GM19035 (cell line): Measurements from ENCODE around the gene GASK1A.
"Not testable (repeated sequence)": the region's sequence is repeated elsewhere in the genome, so short reads cannot be mapped to it uniquely, and the experiment has no call there.

Experiments
- ATAC-seq: cut with Tn5 transposase; IDR thresholded peaks from one replicate; pipeline ENCODE4 v1.9.1; 2021; ENCODE audit not compliant: unreplicated experiment

Gene GASK1A

DNA sequence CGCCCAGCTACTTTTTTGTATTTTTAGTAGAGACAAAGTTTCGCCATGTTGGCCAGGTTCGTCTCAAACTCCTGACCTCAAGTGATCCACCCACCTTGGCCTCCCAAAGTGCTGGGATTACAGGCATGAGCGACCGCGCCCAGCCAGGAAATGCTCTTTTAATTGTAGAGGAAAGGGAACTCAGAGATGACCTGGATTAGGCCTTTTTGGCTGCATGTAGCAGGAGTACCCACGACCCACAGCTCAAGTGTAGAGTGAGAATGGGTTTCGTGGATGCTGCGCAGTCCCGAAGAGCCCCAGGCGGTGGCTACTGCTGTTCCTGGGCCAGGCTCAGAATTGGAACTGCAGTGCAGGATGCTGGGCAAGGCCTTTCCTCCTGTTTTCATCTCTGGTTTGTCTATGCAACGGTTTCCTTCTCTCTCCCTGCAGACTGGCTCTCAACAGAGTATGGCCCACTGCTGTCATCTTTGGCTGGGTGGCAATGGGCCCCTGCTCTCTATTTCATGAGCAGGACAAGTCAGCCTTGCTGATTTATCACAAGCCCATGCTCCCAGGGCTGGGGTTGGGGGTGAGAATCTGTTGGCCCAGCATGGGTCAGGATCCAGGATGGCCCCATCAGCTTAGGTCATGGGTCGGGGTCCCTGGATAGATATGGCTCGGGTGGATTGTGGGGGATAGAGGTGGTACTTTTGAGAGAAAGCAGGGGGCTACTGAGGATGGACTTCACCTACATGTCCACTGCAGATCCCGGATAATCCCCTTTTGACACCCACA is 51.2 kb downstream of the GASK1A start:
- no peak for ATAC-seq

- ATAC-seq, result no peak
These were observed 52.4 kb downstream of the GASK1A start for GRCh38 chr3:43031485-43031884.

GRCh38 chr3:43031889-43032545 is 52.9 kb downstream of the GASK1A start:
- ATAC-seq, result no peak

- no peak for ATAC-seq
These were observed 53.8 kb downstream of the GASK1A start for GRCh38 chr3:43032646-43033628.

- ATAC-seq, result no peak
These were observed 55.1 kb downstream of the GASK1A start for GRCh38 chr3:43034200-43034599.

DNA sequence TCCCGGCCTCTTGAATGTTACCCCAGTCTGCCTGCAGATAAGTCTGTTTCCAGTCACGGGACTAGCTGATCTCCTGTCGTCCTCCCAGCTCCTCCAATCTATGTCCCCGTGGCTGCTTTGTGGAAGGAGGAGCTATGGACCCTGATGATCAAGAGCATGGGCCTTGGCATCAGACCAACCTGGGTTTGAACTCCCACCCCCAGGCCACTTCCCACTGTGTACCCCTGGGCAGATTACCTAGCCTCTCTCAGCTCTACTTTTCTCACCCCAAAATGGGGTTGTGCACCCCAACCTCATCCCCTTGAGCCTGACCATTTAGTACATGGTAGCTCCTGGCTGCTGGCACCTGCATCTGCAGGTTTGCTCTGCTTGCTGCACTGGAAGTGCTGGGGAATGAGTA is 55.8 kb downstream of the GASK1A start:
- no peak for ATAC-seq

DNA sequence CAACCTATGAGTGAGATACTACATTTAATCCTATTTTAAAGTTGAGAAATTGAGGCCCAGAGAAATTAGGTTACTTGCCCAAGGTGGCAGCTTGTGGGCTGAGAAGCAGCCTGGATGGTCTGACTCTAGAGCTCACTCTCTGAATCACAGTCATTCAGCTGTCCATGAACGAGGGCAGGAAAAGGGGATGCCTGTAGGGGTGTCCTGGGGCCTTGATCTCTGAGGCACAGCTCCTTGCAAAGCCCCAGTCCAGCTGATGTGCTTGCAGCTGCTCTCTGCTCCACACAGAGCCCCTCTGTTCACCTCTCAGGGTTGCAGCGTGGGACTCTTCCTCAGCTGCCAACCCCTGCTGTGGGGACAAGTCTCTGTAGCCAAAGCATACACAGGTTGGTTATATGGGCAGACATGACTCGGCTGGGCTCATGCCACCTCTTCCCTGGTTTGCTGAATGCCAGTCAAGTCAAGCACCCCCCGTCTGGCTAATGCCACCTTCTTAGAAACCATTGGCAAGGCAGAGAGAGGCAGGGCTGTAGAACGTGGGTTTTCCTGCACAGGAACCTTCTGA is 56.8 kb downstream of the GASK1A start:
- no peak for ATAC-seq

- no peak for ATAC-seq
These were observed 57.7 kb downstream of the GASK1A start for GRCh38 chr3:43036621-43037423.

- no peak for ATAC-seq
These were observed 58.9 kb downstream of the GASK1A start for GRCh38 chr3:43038010-43038409.

GRCh38 chr3:43041517-43041916 is 62.4 kb downstream of the GASK1A start:
- no peak for ATAC-seq

GRCh38 chr3:43043071-43043766 is 64.1 kb downstream of the GASK1A start:
- no peak for ATAC-seq

DNA sequence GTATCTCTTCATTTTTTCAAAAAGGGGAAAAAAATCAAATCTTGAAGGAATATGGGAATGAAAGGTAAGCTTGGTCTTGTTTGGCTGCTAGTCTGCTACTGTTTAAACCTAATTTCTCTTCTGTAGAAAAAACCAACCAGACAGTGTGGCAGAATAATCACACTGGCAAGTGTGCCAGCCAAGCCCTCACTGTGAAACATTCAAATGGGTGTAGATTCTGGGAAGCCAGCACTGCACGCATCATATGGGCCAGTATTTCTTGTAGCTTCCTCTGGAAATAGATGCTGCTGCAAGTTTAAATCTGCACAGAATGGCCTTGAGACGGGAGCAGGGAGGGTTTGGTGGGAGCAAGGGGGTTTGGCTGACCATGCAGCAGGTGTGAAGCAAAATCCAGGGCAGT is 64.7 kb downstream of the GASK1A start:
- no peak for ATAC-seq

DNA sequence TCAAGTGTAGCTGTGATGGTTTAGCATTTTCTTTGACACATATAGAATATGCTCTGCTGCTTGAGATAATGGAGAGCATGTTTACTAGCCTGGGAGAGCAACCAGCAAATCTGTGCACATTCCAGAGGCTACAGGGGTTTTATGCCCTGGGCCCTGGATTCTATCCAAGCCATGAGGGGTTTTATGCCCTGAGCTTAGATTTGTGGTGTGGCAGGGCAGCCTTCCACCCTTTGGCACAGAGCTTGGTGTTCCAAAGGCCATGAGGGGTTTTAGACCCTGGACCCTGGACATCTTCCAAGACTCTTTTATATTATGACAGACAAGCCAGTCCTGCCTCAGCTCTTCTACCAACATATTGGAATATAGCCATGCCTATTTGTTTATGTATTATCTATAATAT is 66.0 kb downstream of the GASK1A start:
- ATAC-seq, result not testable (repeated sequence)

- no peak for ATAC-seq
These were observed 67.5 kb downstream of the GASK1A start for GRCh38 chr3:43046583-43046982.

DNA sequence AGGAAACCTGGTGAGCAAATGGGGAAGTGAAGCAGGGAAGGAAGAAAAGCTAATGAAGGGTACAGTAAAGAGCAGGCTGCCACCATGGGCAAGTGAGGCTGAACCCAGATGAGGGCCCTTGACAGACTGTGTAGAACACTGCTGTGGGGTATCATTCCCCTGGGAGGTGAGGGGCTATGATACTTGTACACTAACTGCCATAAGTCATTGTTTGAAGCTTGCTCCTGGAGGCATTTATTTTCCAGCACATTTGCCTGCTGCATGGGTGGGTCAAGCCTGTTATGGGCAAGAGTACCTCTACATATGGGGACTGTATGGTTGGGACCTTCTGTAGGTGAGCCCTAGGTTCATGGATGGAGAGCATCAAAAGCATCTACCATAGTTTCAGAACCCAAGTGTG is 69.4 kb downstream of the GASK1A start:
- no peak for ATAC-seq

DNA sequence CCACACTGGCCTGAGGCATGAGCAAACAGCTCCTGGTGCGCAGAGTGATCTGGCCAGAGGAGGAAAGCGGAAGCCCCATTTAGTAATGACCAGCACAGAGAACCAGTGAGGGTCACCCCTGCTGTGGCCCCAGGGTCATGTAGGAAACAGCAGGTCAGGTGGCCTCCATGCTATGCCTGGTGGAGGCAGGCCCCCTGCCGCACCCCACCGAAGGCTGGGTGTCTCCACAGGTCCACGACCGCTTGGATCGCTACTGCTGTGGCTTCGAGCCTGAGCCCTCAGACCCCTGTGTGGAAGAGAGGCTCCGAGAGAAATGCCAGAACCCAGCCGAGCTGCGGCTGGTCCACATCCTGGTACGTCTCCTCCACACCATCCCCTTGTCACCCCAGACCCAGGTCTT is 74.2 kb downstream of the GASK1A start:
- ATAC-seq, result no peak

DNA sequence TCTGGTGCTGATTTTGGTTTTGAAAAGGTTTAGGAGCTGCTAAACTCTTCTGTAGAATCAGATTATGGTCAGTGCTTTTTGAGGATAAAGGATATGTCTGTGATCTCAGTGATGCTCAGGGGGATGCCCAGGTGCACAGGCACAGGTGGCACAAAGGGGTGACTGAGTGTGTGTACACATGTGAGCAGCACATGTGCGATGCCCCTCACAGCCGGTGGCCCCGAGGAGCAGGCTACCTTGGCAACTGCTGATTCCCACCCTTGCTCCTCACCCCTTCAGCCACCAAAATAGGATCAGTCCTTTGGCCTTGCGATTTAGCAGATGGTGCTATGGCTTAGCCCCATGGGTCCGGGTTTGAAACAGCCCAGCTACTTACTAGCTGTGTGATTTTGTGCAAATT is 75.6 kb downstream of the GASK1A start:
- no peak for ATAC-seq

GRCh38 chr3:43055393-43055792 is 76.3 kb downstream of the GASK1A start:
- ATAC-seq, result no peak

DNA sequence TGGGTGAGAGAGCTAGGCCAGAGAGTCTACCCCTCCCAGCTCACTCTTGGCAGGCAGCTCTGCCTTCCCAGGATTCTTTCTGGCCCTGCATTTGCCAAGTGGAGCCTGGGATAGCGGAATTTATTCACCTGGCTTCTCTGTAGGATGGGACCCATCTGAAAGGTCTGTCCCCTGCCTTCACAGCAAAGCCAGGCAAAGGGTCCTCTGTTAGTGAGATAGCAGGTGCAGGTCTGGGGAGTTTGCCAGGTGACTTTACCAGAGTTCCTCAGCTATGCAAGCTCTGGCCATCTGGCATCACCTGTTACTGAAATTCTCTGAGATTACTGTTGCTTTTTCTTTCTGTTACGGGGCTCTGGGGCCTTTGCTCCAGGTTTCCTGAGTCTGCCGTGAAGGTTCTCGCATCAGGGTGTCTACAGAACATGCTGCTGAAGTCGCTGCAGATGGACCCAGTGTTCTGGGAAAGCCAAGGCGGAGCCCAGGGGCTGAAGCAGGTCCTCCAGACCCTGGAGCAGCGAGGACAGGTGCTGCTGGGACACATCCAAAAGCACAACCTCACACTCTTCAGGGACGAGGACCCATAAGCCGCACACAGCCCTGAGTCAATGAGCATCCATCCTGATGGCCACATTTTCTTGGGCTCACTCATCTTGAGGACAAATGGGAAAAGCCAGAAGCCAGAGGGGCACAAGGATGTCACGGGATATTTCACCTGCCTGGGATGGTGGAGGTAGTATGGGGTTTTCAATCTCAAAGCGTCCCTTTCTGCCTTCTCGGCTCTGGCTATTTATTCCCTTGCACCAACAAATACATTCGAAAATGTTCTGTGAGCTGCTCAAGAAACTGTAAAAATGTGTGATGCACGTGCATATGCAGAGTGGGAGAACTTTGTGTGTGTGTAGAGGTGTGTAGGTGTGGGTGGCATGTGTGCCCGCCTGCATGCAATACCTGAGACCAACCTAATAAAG is 77.0 kb downstream of the GASK1A start:
- ATAC-seq, result no peak
